IMR-90 (cell line): Measurements from ENCODE around the gene CLRN3. TPM values are rescaled to one million over a fixed set of nuclear protein-coding genes. Genes with fewer than 3 reads are reported as not detected.

Source experiments
- ATAC-seq: fragments of 200-7000 bp; cut with Tn5 transposase; 2 replicates; pipeline ENCODE4 v1.9.1; 2020; ENCODE audit warnings: low read depth, mild to moderate bottlenecking, moderate library complexity
- BruUV-seq: library from RNA; stranded (reverse); fragments of 400-500 nt; replicated peaks from 2 replicates; lab custom pipeline; 2021; lab: Mats Ljungman, UMichigan
- CTCF ChIA-PET: fragments of 300-600 bp; formaldehyde crosslinking; extraction: SDS; loops from one replicate; lab custom pipeline; 2021; ENCODE audit warnings: antibody characterized with exemption; lab: Yijun Ruan, JAX
- POLR2A ChIA-PET: fragments of 300-600 bp; sonication (Branson Sonifier 250); formaldehyde crosslinking; loops from one replicate; lab custom pipeline; 2022; ENCODE audit warnings: antibody characterized with exemption; ENCODE audit not compliant: unreplicated experiment; lab: Charles Lee
- DNase-seq: peaks from one replicate; pipeline ENCODE4 v3.0.0; 2013
- H2AFZ ChIP-seq: replicated peaks from 2 replicates; pipeline ENCODE3; 2013; ENCODE audit warnings: low read length, mild to moderate bottlenecking; ENCODE audit not compliant: poor library complexity
- H2AK5ac ChIP-seq: 2 replicates; pipeline ENCODE4 v1.6.1; 2013; ENCODE audit warnings: low read depth, low read length, inconsistent platforms
- H2AK9ac ChIP-seq: replicated peaks from 2 replicates; pipeline ENCODE3; 2013; ENCODE audit warnings: mild to moderate bottlenecking, low read depth, low read length, moderate library complexity; ENCODE audit not compliant: poor library complexity
- H2BK120ac ChIP-seq: 2 replicates; pipeline ENCODE4 v1.6.1; 2013; ENCODE audit warnings: low read depth, low read length, inconsistent platforms
- H2BK15ac ChIP-seq: 3 replicates; pipeline ENCODE4 v1.6.1; 2013; ENCODE audit warnings: low read depth, low read length, inconsistent platforms
- H2BK20ac ChIP-seq: 2 replicates; pipeline ENCODE4 v1.6.1; 2013; ENCODE audit warnings: low read depth, mild to moderate bottlenecking, inconsistent platforms, low read length, moderate library complexity
- H2BK5ac ChIP-seq: 2 replicates; pipeline ENCODE4 v1.6.1; 2013; ENCODE audit warnings: mild to moderate bottlenecking, low read depth, low read length, inconsistent platforms; ENCODE audit not compliant: poor library complexity, severe bottlenecking
- H3K14ac ChIP-seq: replicated peaks from 2 replicates; pipeline ENCODE4 v1.6.1; 2013; ENCODE audit warnings: low read depth, low read length, inconsistent platforms
- H3K18ac ChIP-seq: 2 replicates; pipeline ENCODE4 v1.6.1; 2013; ENCODE audit warnings: low read depth, low read length, control low read depth
- H3K23ac ChIP-seq: 2 replicates; pipeline ENCODE4 v1.6.1; 2013; ENCODE audit warnings: low read depth, low read length, inconsistent platforms
- H3K27ac ChIP-seq: 2 replicates; pipeline ENCODE4 v1.5.1; 2013; ENCODE audit warnings: mild to moderate bottlenecking, control low read depth, low read length; ENCODE audit not compliant: insufficient read depth
- H3K27me3 ChIP-seq: 2 replicates; pipeline ENCODE4 v1.6.1; 2013; ENCODE audit warnings: low read length; ENCODE audit not compliant: control insufficient read depth, insufficient read depth
- H3K36me3 ChIP-seq: 2 replicates; pipeline ENCODE4 v1.6.1; 2013; ENCODE audit warnings: low read length, mixed read lengths; ENCODE audit not compliant: control insufficient read depth, insufficient read depth
- H3K4ac ChIP-seq: 2 replicates; pipeline ENCODE4 v1.6.1; 2013; ENCODE audit warnings: low read depth, low read length, inconsistent platforms
- H3K4me1 ChIP-seq: 2 replicates; pipeline ENCODE4 v1.6.1; 2013; ENCODE audit warnings: low read length, mixed read lengths; ENCODE audit not compliant: control insufficient read depth, insufficient read depth
- H3K4me2 ChIP-seq: 2 replicates; pipeline ENCODE4 v1.6.1; 2013; ENCODE audit warnings: low read depth, mild to moderate bottlenecking, control low read depth, low read length, moderate library complexity
- H3K4me3 ChIP-seq: 2 replicates; pipeline ENCODE4 v1.5.1; 2013; ENCODE audit warnings: low read depth, mild to moderate bottlenecking, control low read depth, low read length, moderate library complexity; ENCODE audit not compliant: insufficient read depth
- H3K56ac ChIP-seq: 2 replicates; pipeline ENCODE4 v1.6.1; 2013; ENCODE audit warnings: low read length, inconsistent platforms; ENCODE audit not compliant: insufficient read depth; ENCODE audit errors: extremely low read depth
- H3K79me1 ChIP-seq, 2 experiments: 2 replicates each; pipeline ENCODE4 v1.6.1; 2013; ENCODE audit warnings: low read length in 2 of 2, inconsistent platforms in 1 of 2, low read depth in 1 of 2
- H3K9ac ChIP-seq: 2 replicates; pipeline ENCODE4 v1.6.1; 2013; ENCODE audit warnings: low read depth, low read length, control low read depth
- H3K9me1 ChIP-seq: 2 replicates; pipeline ENCODE4 v1.6.1; 2013; ENCODE audit warnings: low read length, inconsistent platforms; ENCODE audit not compliant: insufficient read depth
- H3K9me3 ChIP-seq: 2 replicates; pipeline ENCODE4 v1.6.1; 2013; ENCODE audit warnings: low read length; ENCODE audit not compliant: control insufficient read depth, insufficient read depth
- H4K20me1 ChIP-seq: 2 replicates; pipeline ENCODE4 v1.6.1; 2013; ENCODE audit warnings: low read length, inconsistent platforms; ENCODE audit not compliant: insufficient read depth
- H4K5ac ChIP-seq: 2 replicates; pipeline ENCODE4 v1.6.1; 2013; ENCODE audit warnings: mild to moderate bottlenecking, low read depth, low read length, control low read depth
- H4K8ac ChIP-seq, 2 experiments: 2 replicates each; pipeline ENCODE4 v1.6.1; 2013; ENCODE audit warnings: low read depth in 2 of 2, low read length in 2 of 2, control low read depth in 1 of 2, inconsistent platforms in 1 of 2
- H4K91ac ChIP-seq: 2 replicates; pipeline ENCODE4 v1.6.1; 2013; ENCODE audit warnings: low read depth, low read length, inconsistent platforms; ENCODE audit not compliant: insufficient read depth
- BHLHE40 ChIP-seq: fragments of 150-350 bp; IDR thresholded peaks from 2 replicates; pipeline ENCODE4 v1.6.1; 2016; ENCODE audit warnings: mild to moderate bottlenecking, low read depth, low read length
- CEBPB ChIP-seq: IDR thresholded peaks from 2 replicates; pipeline ENCODE4 v1.6.1; 2012; ENCODE audit warnings: low read depth, low read length, improper control_type of control experiment
- CHD1 ChIP-seq: IDR thresholded peaks from 2 replicates; pipeline ENCODE4 v1.6.1; 2012; ENCODE audit warnings: low read depth, low read length, improper control_type of control experiment
- FOS ChIP-seq: fragments of 150-350 bp; IDR thresholded peaks from 2 replicates; pipeline ENCODE4 v1.6.1; 2016; ENCODE audit warnings: low read depth, low read length
- MAFK ChIP-seq: IDR thresholded peaks from 2 replicates; pipeline ENCODE4 v1.6.1; 2012; ENCODE audit warnings: low read depth, low read length, improper control_type of control experiment
- MAZ ChIP-seq: IDR thresholded peaks from 2 replicates; pipeline ENCODE4 v1.6.1; 2012; ENCODE audit warnings: low read depth, mild to moderate bottlenecking, low read length, improper control_type of control experiment, moderate library complexity, borderline replicate concordance
- NFE2L2 ChIP-seq: fragments of 150-350 bp; IDR thresholded peaks from 2 replicates; pipeline ENCODE4 v1.6.1; 2016; ENCODE audit warnings: low read depth, mild to moderate bottlenecking, low read length
- POLR2A ChIP-seq: IDR thresholded peaks from 2 replicates; pipeline ENCODE4 v1.6.1; 2012; ENCODE audit warnings: mild to moderate bottlenecking, low read depth, low read length
- RAD21 ChIP-seq: IDR thresholded peaks from 2 replicates; pipeline ENCODE4 v1.6.1; 2012; ENCODE audit warnings: low read length, improper control_type of control experiment
- RCOR1 ChIP-seq: IDR thresholded peaks from 2 replicates; pipeline ENCODE4 v1.6.1; 2012; ENCODE audit warnings: mild to moderate bottlenecking, low read length, improper control_type of control experiment; ENCODE audit not compliant: insufficient replicate concordance
- RFX5 ChIP-seq: IDR thresholded peaks from 2 replicates; pipeline ENCODE4 v1.8.0; 2012; ENCODE audit warnings: low read depth, mild to moderate bottlenecking, low read length, moderate library complexity
- SMC3 ChIP-seq: fragments of 150-350 bp; IDR thresholded peaks from 2 replicates; pipeline ENCODE4 v1.6.1; 2016; ENCODE audit warnings: low read depth, mild to moderate bottlenecking, antibody characterized with exemption, low read length, moderate library complexity
- WGBS, 2 experiments: methylation state at CpG; one replicate each; pipeline versions ENCODE4 v1.1.5 to v1.1.7; 2013; ENCODE audit warnings: missing lambda C conversion rate in 2 of 2; ENCODE audit not compliant: insufficient read length in 1 of 2; ENCODE audit errors: extremely low coverage in 2 of 2; 5-methylcytosine and 5-hydroxymethylcytosine counted together
- dilution Hi-C: fragments of 300-500 bp; cut with HindIII; formaldehyde crosslinking; loops from one replicate; pipeline ENCODE4 v1.14.3; 2018; ENCODE audit warnings: low sequenced_read_pairs; ENCODE audit not compliant: unreplicated experiment
- in situ Hi-C: fragments of 300-500 bp; cut with MboI; formaldehyde crosslinking; loops from 3 replicates; pipeline ENCODE4 v1.14.3; 2019; ENCODE audit warnings: low sequenced_read_pairs, inconsistent platforms, mixed read lengths
- intact Hi-C: fragments of 100-400 bp; cut with micrococcal nuclease; formaldehyde crosslinking; loops from 2 replicates; pipeline ENCODE4 v1.10.0; 2022
- polyA plus RNA-seq, 3 experiments: library from polyadenylated mRNA; depleted of rRNA; stranded (reverse); fragments of >200 nt; gene quantifications; 2 replicates each; pipeline ENCODE4 v1.2.3, GENCODE V29; 2012; ENCODE audit warnings: low replicate concordance in 1 of 3
- total RNA-seq: library from RNA; depleted of rRNA; stranded (reverse); fragments of >200 nt; gene quantifications from 2 replicates; pipeline ENCODE4 v1.2.3, GENCODE V29; 2012
- TF ChIP-seq, protein P1 (sequence below): conservative IDR thresholded peaks from 2 replicates; pipeline ENCODE4 v1.5.1; 2012; ENCODE audit warnings: mild to moderate bottlenecking, low read depth, low read length, improper control_type of control experiment
- TF ChIP-seq, protein P2 (sequence below): fragments of 150-350 bp; IDR thresholded peaks from 2 replicates; pipeline ENCODE4 v1.6.1; 2017; ENCODE audit warnings: mild to moderate bottlenecking, antibody characterized with exemption, low read length, low read depth
- TF ChIP-seq, protein P3 (sequence below): fragments of 150-350 bp; IDR thresholded peaks from 2 replicates; pipeline ENCODE4 v1.6.1; 2016; ENCODE audit warnings: low read depth, mild to moderate bottlenecking, low read length, moderate library complexity, borderline replicate concordance

The CLRN3 gene
- total and polyA plus RNA-seq, 2 of the 4 experiments (the other 2 are of a cell fraction), result not detected

DNA sequence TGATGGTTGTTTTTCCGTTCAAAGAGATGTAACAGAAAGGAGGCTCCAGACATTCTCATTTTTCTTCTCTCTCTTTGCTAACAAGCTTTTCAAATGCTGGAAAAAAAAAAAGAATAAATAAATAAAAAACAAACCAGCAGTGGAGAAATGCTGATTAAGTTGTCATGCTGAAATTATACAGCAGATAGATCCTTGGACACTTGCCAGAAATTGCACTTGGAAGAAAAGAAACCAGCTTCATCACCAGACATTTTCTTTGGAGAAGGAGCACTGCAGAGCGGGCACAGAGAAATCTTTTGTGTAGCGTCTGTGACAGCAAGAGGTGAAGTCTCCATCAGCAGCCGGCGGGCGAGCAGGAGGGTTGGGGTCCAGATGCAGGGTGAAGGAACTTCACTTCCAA is 55.8 kb downstream of the CLRN3 start:
- no TSS peak for BruUV-seq
- dilution Hi-C loops (no loop called here), intact Hi-C loops (no loop called here), in situ Hi-C loops (no loop called here)
- no peak overlapping the region for H2BK15ac ChIP-seq
- H3K27ac ChIP-seq, result no peak overlapping the region
- H3K36me3 ChIP-seq, result no peaks in the 10 kb centered on the region
- no peak overlapping the region for H2AK9ac ChIP-seq
- H2AK5ac ChIP-seq, result no peak overlapping the region
- no peak overlapping the region for H3K9ac ChIP-seq
- peaks cover 10% of the 10 kb centered on the region; the same call in 1 of the 2 replicates for H3K9me3 ChIP-seq
- DNase-seq (no peak), ATAC-seq (no peak)
- H3K56ac ChIP-seq, result no peak overlapping the region
- H3K4me2 ChIP-seq, result no peak overlapping the region
- no peaks in the 10 kb centered on the region for H4K20me1 ChIP-seq
- ChIA-PET POLR2A (no interaction called here), CTCF (no interaction called here)
- no peak overlapping the region for H3K4ac ChIP-seq
- no peaks in the 10 kb centered on the region for H3K27me3 ChIP-seq
- H3K4me1 ChIP-seq, result no peaks in the 10 kb centered on the region
- H2BK120ac ChIP-seq, result no peak overlapping the region
- no peak overlapping the region for H3K14ac ChIP-seq
- no peak overlapping the region for H3K18ac ChIP-seq
- H2AFZ ChIP-seq, result no peak overlapping the region
- WGBS, 2 experiments, result 35% methylated on average over 4 of the region's 6 CpGs; no CpG with 5 or more reads in 1 of the 2 experiments
- no peak overlapping the region for H4K91ac ChIP-seq
- H4K5ac ChIP-seq, result no peak overlapping the region
- no peak overlapping the region for H2BK20ac ChIP-seq
- no peak overlapping the region for H2BK5ac ChIP-seq
- H3K4me3 ChIP-seq, result no peak overlapping the region
- H3K9me1 ChIP-seq, result no peaks in the 10 kb centered on the region
- no peaks in the 10 kb centered on the region for H3K79me1 ChIP-seq
- TF ChIP-seq MAFK (no peak), RAD21 (no peak), SMC3 (no peak), RFX5 (no peak), FOS (no peak), BHLHE40 (no peak), MAZ (no peak), POLR2A (no peak), CHD1 (no peak), NFE2L2 (no peak), RCOR1 (no peak), CEBPB (no peak)
- TF ChIP-seq, protein P1, sequence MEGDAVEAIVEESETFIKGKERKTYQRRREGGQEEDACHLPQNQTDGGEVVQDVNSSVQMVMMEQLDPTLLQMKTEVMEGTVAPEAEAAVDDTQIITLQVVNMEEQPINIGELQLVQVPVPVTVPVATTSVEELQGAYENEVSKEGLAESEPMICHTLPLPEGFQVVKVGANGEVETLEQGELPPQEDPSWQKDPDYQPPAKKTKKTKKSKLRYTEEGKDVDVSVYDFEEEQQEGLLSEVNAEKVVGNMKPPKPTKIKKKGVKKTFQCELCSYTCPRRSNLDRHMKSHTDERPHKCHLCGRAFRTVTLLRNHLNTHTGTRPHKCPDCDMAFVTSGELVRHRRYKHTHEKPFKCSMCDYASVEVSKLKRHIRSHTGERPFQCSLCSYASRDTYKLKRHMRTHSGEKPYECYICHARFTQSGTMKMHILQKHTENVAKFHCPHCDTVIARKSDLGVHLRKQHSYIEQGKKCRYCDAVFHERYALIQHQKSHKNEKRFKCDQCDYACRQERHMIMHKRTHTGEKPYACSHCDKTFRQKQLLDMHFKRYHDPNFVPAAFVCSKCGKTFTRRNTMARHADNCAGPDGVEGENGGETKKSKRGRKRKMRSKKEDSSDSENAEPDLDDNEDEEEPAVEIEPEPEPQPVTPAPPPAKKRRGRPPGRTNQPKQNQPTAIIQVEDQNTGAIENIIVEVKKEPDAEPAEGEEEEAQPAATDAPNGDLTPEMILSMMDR, result no peak
- TF ChIP-seq, protein P2, sequence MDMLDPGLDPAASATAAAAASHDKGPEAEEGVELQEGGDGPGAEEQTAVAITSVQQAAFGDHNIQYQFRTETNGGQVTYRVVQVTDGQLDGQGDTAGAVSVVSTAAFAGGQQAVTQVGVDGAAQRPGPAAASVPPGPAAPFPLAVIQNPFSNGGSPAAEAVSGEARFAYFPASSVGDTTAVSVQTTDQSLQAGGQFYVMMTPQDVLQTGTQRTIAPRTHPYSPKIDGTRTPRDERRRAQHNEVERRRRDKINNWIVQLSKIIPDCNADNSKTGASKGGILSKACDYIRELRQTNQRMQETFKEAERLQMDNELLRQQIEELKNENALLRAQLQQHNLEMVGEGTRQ, result no peak
- TF ChIP-seq, protein P3, sequence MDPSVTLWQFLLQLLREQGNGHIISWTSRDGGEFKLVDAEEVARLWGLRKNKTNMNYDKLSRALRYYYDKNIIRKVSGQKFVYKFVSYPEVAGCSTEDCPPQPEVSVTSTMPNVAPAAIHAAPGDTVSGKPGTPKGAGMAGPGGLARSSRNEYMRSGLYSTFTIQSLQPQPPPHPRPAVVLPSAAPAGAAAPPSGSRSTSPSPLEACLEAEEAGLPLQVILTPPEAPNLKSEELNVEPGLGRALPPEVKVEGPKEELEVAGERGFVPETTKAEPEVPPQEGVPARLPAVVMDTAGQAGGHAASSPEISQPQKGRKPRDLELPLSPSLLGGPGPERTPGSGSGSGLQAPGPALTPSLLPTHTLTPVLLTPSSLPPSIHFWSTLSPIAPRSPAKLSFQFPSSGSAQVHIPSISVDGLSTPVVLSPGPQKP, result no peak
- H3K23ac ChIP-seq, result no peak overlapping the region
- H4K8ac ChIP-seq, result no peak overlapping the region
